Upper lobe of left lung (tissue), 4 donors: Measurements from ENCODE around the gene TPST2.

ENCODE experiments used
- CTCF ChIP-seq, 6 experiments: fragments of 450-650 bp in 4 of 6; fragments of 200-600 bp in 2 of 6; sonication (generic) in 2 of 6; IDR thresholded peaks; one replicate each; pipeline ENCODE4 v1.5.1; 2016 to 2019; ENCODE audit warnings: antibody characterized with exemption in 6 of 6
- POLR2AphosphoS5 ChIP-seq, 2 donors: sonication (generic); formaldehyde crosslinking; IDR thresholded peaks; one replicate each; pipeline ENCODE4 v1.5.1; 2017; ENCODE audit warnings: antibody characterized with exemption in 2 of 2

- no peak for TF ChIP-seq CTCF (IDR thresholded peaks at IDR 0.05)
- no peak for TF ChIP-seq POLR2AphosphoS5 (IDR thresholded peaks at IDR 0.05)
Observed at GRCh38 chr22:26527574-26528465, 62.1 kb downstream of the TPST2 start.
